SKM-1 treated with dmso at 0.1 percent for 144 hours (cell line): ENCODE data around the gene HES7.
A peak's percentile ranks its signal among the peaks of the same experiment; 100 is the strongest.
"Not testable (repeated sequence)": the region's sequence is repeated elsewhere in the genome, so short reads cannot be mapped to it uniquely, and the experiment has no call there.

Source experiments
- DNase-seq: peaks from one replicate; lab custom pipeline; 2025; ENCODE audit not compliant: unreplicated experiment; lab: John Stamatoyannopoulos, UW

HES7 gene

GRCh38 chr17:8105957-8106398 lies 17.9 kb downstream of the HES7 start:
- DNase-seq, result no peak

DNA sequence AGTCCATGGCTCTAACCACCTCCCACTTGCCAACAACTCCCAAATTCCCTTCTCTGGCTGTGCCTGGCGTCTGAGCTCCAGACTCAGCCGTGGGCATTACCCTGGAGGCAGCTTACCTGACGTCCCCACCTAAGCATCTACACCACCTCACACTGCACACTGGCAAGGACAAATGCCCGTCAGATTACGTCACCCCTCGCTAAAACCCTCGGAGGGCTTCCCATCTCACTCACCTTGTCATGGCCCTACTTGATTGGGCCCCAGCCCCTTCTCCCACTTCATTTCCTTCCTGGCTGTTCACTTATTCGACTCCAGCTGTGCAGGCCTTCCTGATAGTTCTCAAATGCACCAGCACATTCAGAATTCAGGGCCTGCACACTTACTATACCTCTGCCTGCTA lies 19.0 kb downstream of the HES7 start:
- no peak for DNase-seq

DNA sequence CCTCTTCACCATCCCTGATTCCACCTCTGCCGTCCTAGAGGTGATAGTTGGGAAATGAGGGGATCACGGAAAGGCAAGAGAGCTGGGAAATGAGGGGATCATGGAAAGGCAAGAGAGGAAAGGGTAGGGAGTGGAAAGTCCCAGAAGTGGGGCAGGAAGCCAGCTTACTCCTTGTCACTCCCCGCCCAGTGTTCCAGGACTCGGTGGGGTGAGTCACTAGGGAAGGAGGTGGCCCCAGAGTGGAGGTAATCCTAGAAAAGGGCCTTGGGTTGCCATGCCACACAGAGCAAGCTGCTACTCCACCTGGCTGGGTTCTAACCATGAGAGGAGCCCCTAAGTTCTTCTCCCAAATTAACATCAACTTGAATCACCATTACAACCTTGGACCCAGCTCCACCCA lies 20.4 kb downstream of the HES7 start:
- no peak for DNase-seq

- no peak for DNase-seq
Measured at GRCh38 chr17:8101721-8102120, 22.2 kb downstream of the HES7 start.

GRCh38 chr17:8100763-8101162 lies 23.1 kb downstream of the HES7 start:
- DNase-seq, result no peak

DNA sequence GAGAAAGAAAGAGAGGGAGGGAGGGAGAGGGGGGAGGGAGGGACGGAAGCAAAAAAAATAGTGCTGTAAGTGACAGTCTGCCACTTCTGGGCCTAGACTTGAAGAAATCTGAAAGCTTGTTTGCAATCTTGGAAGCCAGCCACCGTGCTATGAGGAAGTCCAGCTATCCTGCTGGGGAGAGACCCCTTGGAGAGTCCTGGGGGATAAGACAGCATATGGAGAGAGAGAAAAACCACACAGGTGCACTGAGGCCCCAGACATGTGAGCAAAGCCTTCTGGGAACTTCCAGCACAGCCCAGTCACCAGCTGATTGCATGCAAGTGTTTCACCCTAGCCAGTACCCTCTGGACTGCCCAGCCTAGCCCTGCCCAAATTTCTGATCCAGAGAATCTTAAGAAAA lies 23.8 kb downstream of the HES7 start:
- no peak for DNase-seq

DNA sequence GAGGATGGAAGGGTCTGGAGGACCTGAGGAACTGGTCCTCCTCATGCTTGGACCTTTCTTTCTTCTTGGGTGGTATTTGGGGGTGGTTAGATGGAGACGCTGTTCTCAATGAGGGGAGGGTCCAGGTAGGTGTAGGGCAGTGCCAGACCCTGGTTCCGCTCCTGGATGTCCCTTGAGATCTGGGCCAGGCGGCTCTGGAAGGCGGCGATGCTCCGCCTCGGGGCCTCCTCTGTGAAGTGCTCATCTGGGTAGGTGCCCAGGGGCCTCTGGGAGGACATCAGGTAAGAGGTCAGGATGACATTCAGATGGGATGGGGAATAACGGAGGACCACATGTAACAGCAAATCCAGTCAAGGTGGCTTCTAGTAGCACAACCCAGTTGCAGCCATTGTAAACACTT lies 27.4 kb downstream of the HES7 start:
- DNase-seq, result no peak

GRCh38 chr17:8095361-8095760 lies 28.5 kb downstream of the HES7 start:
- DNase-seq, result no peak

DNA sequence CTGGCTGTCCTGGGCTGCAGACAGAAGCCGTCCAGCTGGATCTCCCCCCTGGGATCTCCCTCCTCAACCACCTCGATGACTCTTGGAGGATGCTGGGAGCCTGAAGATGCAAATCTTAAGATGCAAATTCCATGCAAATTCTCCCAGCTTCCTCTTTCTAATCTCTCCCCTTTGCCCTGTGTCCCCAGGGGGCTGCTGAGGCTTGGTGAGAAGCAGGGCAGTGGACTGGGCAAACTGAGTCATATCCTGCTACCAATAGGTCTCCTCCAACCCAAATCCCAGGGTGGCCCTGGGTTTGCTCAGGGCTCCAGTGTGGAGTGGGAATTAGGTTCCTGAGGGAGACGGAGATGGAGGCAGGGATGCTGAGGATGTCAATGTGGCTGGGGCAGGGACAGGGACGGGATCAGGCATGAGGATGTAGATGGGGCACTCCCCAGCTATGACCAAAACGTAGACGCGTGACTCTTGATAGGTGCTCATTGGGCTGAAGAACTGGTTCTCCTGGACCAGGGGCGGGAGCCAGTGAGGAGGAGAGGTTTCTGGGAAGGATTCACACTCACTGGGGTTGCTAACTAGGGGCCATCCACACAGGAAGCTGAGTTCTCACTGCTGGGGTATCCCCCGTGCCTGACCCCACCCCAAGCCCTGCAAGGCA lies 32.7 kb downstream of the HES7 start:
- no peak for DNase-seq

DNA sequence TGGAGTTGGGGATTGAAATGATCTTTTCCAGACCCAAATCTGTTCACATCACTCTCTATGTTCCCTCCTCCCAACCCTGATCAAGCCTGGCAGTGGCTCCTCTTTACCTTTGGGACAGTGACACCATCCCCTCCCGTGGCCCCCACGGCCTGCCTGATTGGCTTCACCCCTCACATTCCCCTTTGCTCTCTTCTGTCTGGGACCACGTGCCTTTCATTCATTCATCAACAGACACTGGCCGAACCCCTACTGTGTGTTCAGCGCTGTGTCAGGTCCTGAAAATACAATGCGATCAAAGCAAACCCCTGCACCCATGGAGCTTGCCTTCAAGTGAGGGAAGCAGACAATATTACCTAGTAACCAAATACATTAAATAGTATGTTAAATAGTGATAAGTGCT lies 34.2 kb downstream of the HES7 start:
- no peak for DNase-seq

GRCh38 chr17:8087952-8088230 lies 36.0 kb downstream of the HES7 start:
- DNase-seq, result no peak

GRCh38 chr17:8087075-8087951 lies 36.6 kb downstream of the HES7 start, which contains the start of gene ALOX12B:
Gene ALOX12B (minus strand): TSS chr17:8087716. CDS start chr17:8087442, 274 bp downstream.
- no peak for DNase-seq

DNA sequence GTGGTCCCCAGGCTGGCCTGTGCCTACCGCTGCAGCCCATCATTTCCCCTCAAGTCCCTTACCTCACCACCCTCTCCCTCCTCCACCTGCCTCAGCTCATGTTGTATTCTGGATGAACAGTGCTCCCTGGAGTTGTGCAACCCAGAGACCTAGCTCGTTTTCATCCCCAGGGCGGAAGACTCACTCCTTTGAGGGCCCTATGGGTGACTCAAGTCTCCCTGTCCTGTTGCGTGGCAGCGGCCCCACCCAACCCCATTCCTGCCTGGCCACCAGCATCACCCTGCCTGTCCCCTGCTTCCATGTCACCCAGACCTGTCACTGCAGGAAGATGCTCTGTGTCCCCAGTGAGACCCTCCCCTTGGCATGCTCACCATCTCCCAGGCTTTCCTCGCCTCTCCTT lies 39.7 kb downstream of the HES7 start:
- DNase-seq, result no peak

GRCh38 chr17:8082292-8082691 lies 41.6 kb downstream of the HES7 start:
- no peak for DNase-seq

GRCh38 chr17:8081876-8082275 lies 42.0 kb downstream of the HES7 start:
- no peak for DNase-seq

DNA sequence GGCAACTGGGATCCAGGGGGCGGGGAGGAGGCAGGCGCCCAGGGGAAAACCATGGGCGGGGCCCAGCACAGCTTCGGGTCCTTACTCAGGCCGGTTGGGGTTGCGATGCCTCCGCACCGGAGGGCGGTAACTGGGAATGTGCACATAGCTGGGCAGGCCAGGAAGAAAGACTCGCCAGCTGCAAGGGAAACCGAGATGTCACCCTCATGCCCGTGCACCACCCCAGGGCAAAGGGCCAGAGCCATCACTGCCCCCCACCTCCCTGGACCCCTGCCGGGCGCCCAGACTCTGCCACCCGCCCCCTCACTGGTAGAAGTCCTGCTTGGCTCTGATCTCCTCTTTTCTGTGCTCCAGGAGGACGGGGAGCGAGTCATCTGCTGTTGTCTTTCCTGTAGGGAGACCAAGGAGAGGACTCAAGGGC lies 43.1 kb downstream of the HES7 start:
- DNase-seq, result no peak

DNA sequence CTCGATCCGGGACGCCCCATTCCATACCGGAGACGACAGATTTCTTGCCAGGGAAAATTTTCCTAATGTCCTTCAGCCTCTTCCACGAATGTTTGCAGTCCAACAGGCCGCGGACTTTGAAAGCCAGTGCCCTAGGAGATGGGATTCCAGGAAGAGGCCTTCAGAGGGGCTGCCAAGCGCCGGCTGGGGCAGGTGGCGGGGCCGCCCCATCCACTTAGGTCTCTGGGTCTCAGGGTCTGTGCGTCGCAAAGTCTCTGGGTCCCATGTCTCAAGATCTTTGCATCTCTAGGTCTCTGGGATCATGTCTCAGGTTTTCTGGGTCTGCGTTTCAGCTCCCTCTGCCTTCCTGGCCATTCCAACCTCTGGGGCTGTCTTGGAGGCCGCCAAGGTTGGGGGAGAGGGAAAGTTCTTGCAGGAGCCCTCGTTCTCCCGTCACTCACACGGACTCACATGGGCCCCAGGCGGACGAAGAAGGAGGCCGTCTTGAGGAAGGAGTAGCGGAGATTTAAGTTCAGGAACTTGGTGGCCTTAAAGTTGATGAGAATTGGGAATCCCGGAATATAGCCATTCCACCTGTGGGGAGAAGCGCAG lies 43.6 kb downstream of the HES7 start:
- no peak for DNase-seq

GRCh38 chr17:8079291-8080207 lies 44.4 kb downstream of the HES7 start:
- DNase-seq, result peak; percentile 13

GRCh38 chr17:8077939-8078338 lies 46.0 kb downstream of the HES7 start:
- DNase-seq, result not testable (repeated sequence)

DNA sequence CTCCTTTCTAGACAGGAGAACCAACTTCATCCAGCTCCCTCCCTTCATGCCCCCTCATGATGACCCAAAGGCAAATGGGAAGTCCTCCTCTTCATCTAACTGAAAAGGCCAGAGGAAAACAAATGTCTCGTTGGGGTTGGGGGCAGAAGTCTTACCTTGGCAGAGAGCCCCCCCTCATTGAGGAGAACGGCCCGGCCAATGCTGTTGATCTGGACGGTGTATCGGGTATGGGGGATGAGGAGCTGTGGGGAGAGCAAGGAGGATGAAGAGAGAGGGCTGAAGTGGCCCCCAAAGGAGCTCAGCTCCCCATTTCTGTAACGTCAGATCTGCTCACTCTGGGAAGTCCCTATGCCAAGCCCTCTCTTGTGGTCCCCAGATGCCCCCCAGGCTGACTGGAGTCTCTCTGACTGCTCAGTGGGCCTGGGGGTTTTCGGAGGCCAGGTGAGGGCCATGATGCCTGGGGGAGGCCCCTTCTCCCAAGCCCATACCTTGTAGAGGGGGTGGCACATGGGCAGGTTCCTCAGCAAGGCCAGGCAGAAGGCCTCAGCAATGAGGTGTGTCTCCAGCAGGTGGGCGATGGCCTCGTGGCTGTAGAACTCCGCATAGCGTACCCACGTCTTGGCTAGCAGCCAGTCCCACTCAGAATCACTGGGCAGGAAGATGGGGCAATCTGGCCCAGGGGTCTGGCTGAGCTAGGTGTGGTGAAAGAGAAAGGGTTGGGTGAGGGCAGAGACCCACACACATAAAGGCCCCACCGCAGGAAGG lies 47.2 kb downstream of the HES7 start:
- no peak for DNase-seq
